Camera-type eye (tissue), 1 donor: ENCODE results near the gene TBC1D1. TPM values are rescaled to one million over a fixed set of nuclear protein-coding genes. Genes with fewer than 3 reads are reported as not detected.

Experiments used
- total RNA-seq: library from RNA; depleted of rRNA; stranded (reverse); fragments of >200 nt; gene quantifications from one replicate; pipeline ENCODE4 v1.2.3, GENCODE V29; 2014

TBC1D1 gene, protein sequence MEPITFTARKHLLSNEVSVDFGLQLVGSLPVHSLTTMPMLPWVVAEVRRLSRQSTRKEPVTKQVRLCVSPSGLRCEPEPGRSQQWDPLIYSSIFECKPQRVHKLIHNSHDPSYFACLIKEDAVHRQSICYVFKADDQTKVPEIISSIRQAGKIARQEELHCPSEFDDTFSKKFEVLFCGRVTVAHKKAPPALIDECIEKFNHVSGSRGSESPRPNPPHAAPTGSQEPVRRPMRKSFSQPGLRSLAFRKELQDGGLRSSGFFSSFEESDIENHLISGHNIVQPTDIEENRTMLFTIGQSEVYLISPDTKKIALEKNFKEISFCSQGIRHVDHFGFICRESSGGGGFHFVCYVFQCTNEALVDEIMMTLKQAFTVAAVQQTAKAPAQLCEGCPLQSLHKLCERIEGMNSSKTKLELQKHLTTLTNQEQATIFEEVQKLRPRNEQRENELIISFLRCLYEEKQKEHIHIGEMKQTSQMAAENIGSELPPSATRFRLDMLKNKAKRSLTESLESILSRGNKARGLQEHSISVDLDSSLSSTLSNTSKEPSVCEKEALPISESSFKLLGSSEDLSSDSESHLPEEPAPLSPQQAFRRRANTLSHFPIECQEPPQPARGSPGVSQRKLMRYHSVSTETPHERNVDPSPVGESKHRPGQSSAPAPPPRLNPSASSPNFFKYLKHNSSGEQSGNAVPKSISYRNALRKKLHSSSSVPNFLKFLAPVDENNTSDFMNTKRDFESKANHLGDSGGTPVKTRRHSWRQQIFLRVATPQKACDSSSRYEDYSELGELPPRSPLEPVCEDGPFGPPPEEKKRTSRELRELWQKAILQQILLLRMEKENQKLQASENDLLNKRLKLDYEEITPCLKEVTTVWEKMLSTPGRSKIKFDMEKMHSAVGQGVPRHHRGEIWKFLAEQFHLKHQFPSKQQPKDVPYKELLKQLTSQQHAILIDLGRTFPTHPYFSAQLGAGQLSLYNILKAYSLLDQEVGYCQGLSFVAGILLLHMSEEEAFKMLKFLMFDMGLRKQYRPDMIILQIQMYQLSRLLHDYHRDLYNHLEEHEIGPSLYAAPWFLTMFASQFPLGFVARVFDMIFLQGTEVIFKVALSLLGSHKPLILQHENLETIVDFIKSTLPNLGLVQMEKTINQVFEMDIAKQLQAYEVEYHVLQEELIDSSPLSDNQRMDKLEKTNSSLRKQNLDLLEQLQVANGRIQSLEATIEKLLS (N-terminal part only)
- total RNA-seq: 63.7 TPM

DNA sequence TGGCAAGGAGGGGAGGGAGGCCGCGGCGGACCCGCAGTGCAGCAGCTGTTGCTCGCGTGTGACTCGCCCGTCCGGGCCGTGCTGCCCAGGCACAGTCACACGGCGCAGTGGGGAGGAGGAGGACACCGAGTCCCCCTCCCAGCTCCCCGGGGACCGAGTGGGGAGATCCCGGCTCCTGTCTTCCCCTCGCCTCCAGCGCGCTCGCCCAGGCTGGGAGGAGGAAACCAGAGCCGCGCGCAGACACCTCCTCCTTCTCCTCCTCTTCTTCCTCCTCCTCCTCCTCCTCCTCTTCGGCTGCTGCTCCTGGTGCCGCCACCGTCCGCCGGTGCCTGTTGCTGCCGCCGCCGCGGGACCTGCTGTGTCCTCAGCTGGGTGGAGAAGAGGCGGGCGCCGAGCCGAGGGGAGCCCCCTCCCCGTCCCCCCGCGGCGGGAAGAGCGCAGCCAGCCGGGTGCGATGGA is at the start of gene TBC1D1:
Gene TBC1D1, plus strand, starts transcription at position 284 of the 459 bp plus-strand sequence. CDS start 11,012 bp downstream, outside the sequence.

DNA sequence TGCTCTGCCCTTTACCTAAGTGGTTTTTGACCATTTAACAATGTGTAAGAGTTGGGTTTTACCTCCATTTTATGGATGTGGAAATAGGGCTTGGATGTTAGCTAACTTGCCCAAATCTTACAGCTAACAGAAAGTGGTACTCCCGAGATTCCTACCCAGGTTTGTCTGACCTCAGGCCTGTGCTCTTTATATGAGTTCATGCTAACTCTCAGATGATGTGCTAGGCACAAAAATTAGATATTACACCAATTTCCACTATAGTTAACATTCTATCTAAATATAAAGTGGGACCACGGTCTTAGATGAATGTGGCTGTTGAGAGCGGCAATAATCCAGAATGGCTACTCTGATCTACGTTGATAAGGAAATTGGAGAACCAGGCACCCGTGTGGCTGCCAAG is 69.2 kb downstream of the TBC1D1 start, which contains the start of gene PTTG2:
Gene PTTG2, plus strand, starts transcription at position 301 of the 400 bp plus-strand sequence. Its CDS starts 37 bp downstream, at position 338.

Other genes with a start within 250 kb of the TBC1D1 start
- 38.9 TPM for gene RELL1, start 204.7 kb upstream of the TBC1D1 start, total RNA-seq
- 26.7 TPM for gene PGM2, start 64.4 kb upstream of the TBC1D1 start, total RNA-seq
- 1.5 TPM for gene PTTG2, start 69.3 kb downstream of the TBC1D1 start, total RNA-seq